ENCODE results near the gene ZNF469. TPM values are rescaled to one million over a fixed set of nuclear protein-coding genes. Genes with fewer than 3 reads are reported as not detected.

Gene ZNF469
- polyA plus RNA-seq, 1 donor (not counting 4 experiments of a cell fraction or from before 2014, with no cell fraction given) = not detected

DNA sequence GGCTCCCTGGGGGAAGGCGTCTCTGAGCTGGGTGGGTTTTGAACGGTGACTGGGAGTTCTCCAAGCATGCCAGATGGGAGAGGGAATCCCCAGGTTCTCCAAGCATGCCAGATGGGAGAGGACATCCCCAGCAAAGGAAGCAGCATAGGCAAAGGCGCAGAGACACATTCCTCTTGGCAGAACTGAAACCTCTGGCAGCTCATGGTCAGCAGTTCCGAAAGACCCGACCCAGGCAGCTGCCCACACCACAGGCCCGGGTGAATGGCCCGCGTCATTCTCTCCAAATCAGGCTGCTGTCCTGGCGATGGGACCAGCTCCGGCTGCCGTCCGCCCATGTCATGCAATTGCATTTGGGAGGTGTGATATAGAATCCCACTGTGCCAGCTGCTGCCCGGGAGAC, 8.0 kb downstream of the ZNF469 start:
- no peaks in the 10 kb centered on the region for H3K36me3 ChIP-seq (ENCODE audit: control insufficient read depth in 2 of 2, extremely low read depth in 1 of 2, insufficient read depth in 2 of 2, low read length in 2 of 2)
- peaks cover 22% of the 10 kb centered on the region for H3K27me3 ChIP-seq (ENCODE audit: control insufficient read depth, extremely low read depth, insufficient read depth, low read length)
- H3K4me2 ChIP-seq (ENCODE audit: control insufficient read depth, extremely low read depth, insufficient read depth, low read depth, low read length) = no peak overlapping the region
- H4K20me1 ChIP-seq (ENCODE audit: control insufficient read depth, extremely low read depth, insufficient read depth, low read length) = no peaks in the 10 kb centered on the region
- DNase-seq (ENCODE audit: low read depth, low spot score) (no peak), FAIRE-seq (no peak)
- H3K4me1 ChIP-seq (ENCODE audit: control insufficient read depth, extremely low read depth, insufficient read depth, low read length) = no peaks in the 10 kb centered on the region
- no peaks in the 10 kb centered on the region for H3K9me3 ChIP-seq (ENCODE audit: control insufficient read depth, low read depth, low read length)
- no peak overlapping the region for H2AFZ ChIP-seq (ENCODE audit: control insufficient read depth, low read length)
- dilution Hi-C loops (cut with MboI; ENCODE audit: extremely low pct_ligation_motif_present, low sequenced_read_pairs) = no loop called here
- no peak overlapping the region for H3K27ac ChIP-seq (ENCODE audit: control insufficient read depth, insufficient read depth, low read length)
- H3K4me3 ChIP-seq (ENCODE audit: control insufficient read depth in 2 of 3, extremely low read depth in 1 of 3, insufficient read depth in 2 of 3, low read depth in 1 of 3, low read length in 3 of 3) = no peak overlapping the region
- no peaks in the 10 kb centered on the region for H3K79me2 ChIP-seq (ENCODE audit: control insufficient read depth, insufficient read depth, low read length)
- H3K9ac ChIP-seq (ENCODE audit: control insufficient read depth, extremely low read depth, insufficient read depth, low read length) = no peak overlapping the region
- TF ChIP-seq EZH2 (IDR thresholded peaks at IDR 0.05; ENCODE audit: low read length) (no peak), CTCF (optimal IDR thresholded peaks at IDR 0.05 in 1 of 3, IDR thresholded peaks at IDR 0.05 in 1 of 3, conservative IDR thresholded peaks at IDR 0.05 in 1 of 3; ENCODE audit: extremely low read depth in 1 of 3, insufficient read depth in 2 of 3, low read length in 3 of 3) (no peak)
- no peaks in the 10 kb centered on the region for H3K9me1 ChIP-seq (ENCODE audit: control insufficient read depth, extremely low read depth, insufficient read depth, low read length)

GRCh38 chr16:88391144-88391850, 8.5 kb downstream of the ZNF469 start:
- TF ChIP-seq EZH2 (IDR thresholded peaks at IDR 0.05; ENCODE audit: low read length) = no peak
- no peak for TF ChIP-seq CTCF (optimal IDR thresholded peaks at IDR 0.05 in 1 of 3, IDR thresholded peaks at IDR 0.05 in 1 of 3, conservative IDR thresholded peaks at IDR 0.05 in 1 of 3; ENCODE audit: extremely low read depth in 1 of 3, insufficient read depth in 2 of 3, low read length in 3 of 3)
- Histone ChIP-seq H3K4me2 (ENCODE audit: control insufficient read depth, extremely low read depth, insufficient read depth, low read depth, low read length) (no peak overlapping the region), H3K4me1 (ENCODE audit: control insufficient read depth, extremely low read depth, insufficient read depth, low read length) (no peaks in the 10 kb centered on the region), H3K36me3 (ENCODE audit: control insufficient read depth in 2 of 2, extremely low read depth in 1 of 2, insufficient read depth in 2 of 2, low read length in 2 of 2) (no peaks in the 10 kb centered on the region), H3K9me1 (ENCODE audit: control insufficient read depth, extremely low read depth, insufficient read depth, low read length) (no peaks in the 10 kb centered on the region), H4K20me1 (ENCODE audit: control insufficient read depth, extremely low read depth, insufficient read depth, low read length) (no peaks in the 10 kb centered on the region), H3K27ac (ENCODE audit: control insufficient read depth, insufficient read depth, low read length) (no peak overlapping the region), H3K27me3 (ENCODE audit: control insufficient read depth, extremely low read depth, insufficient read depth, low read length) (peaks cover 21% of the 10 kb centered on the region), H2AFZ (ENCODE audit: control insufficient read depth, low read length) (no peak overlapping the region), H3K79me2 (ENCODE audit: control insufficient read depth, insufficient read depth, low read length) (no peaks in the 10 kb centered on the region), H3K9me3 (ENCODE audit: control insufficient read depth, low read depth, low read length) (no peaks in the 10 kb centered on the region), H3K9ac (ENCODE audit: control insufficient read depth, extremely low read depth, insufficient read depth, low read length) (no peak overlapping the region), H3K4me3 (ENCODE audit: control insufficient read depth in 2 of 3, extremely low read depth in 1 of 3, insufficient read depth in 2 of 3, low read depth in 1 of 3, low read length in 3 of 3) (no peak overlapping the region)
- DNase-seq (ENCODE audit: low read depth, low spot score) = no peak
- no peak for FAIRE-seq
- dilution Hi-C loops (cut with MboI; ENCODE audit: extremely low pct_ligation_motif_present, low sequenced_read_pairs) = no loop called here
